ENCODE measurements around the gene VGLL4. TPM values are rescaled to one million over a fixed set of nuclear protein-coding genes. Genes with fewer than 3 reads are reported as not detected.

VGLL4 gene
- total RNA-seq, 1 experiment from 2014 or later, result 26.9 TPM

DNA sequence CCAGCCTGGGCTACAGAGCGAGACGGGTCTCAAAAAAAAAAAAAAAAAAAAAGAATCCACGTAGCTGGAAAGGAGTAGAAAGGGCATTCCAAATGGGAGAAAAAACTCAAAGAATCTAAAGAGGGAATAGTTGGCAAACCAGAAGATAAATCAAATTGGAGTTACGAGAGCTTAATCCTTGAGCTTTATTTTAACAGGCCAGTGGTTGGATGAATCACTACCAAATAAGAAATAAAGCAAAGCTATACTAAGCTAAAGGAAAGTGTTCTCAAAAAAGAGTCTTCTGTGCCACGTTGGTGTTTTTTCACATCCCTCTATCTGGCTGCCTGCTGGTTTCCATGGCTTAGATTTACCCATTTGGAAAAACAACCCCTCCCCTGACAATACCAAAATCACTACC is 14.0 kb downstream of the VGLL4 start:
- H3K79me2 ChIP-seq (ENCODE audit: insufficient read depth, low read length), result peaks cover 61% of the 10 kb centered on the region
- H3K4me1 ChIP-seq (ENCODE audit: control insufficient read depth in 1 of 2, insufficient read depth in 2 of 2, low read length in 2 of 2), result no peaks in the 10 kb centered on the region
- H3K4me3 ChIP-seq (replicated peaks in 1 of 2; ENCODE audit: low read depth in 1 of 2, low read length in 2 of 2), result no peak overlapping the region
- no peak overlapping the region for H3K9ac ChIP-seq (ENCODE audit: low read length)
- ChIA-PET CTCF (no interaction called here), POLR2A (no interaction called here), RAD21 (ENCODE audit: low non-redundant PET in 1 of 2, low total read pairs in 2 of 2, uncharacterized antibody in 2 of 2, unreplicated experiment in 2 of 2) (no interaction called here)
- intact Hi-C loops (cut with micrococcal nuclease), result no loop called here
- DNase-seq (ENCODE audit: low read depth, low spot score) (no peak), ATAC-seq (no peak)
- no peaks in the 10 kb centered on the region for H3K36me3 ChIP-seq (ENCODE audit: control insufficient read depth in 1 of 2, insufficient read depth in 2 of 2, low read length in 2 of 2)
- no peaks in the 10 kb centered on the region for H3K9me2 ChIP-seq (ENCODE audit: insufficient read depth)
- H3K27me3 ChIP-seq (ENCODE audit: insufficient read depth, low read length), result no peaks in the 10 kb centered on the region
- no peak for TF ChIP-seq FOSL1 (IDR thresholded peaks at IDR 0.05; ENCODE audit: low read depth)
- TF ChIP-seq JUND (IDR thresholded peaks at IDR 0.05), result no peak
- TF ChIP-seq TCF7L2 (IDR thresholded peaks at IDR 0.05; ENCODE audit: borderline replicate concordance, extremely low read depth, insufficient read depth, insufficient read length), result no peak
- H3K9me3 ChIP-seq (ENCODE audit: control insufficient read depth in 1 of 2, insufficient read depth in 1 of 2, low read depth in 1 of 2, low read length in 2 of 2), result no peaks in the 10 kb centered on the region
- no peak overlapping the region for H3K27ac ChIP-seq (ENCODE audit: low read depth, low read length)
- no peak overlapping the region for H3K4me2 ChIP-seq (ENCODE audit: low read length)
- no peak overlapping the region for H2AFZ ChIP-seq (ENCODE audit: low read depth, low read length, poor library complexity, severe bottlenecking)
- no peaks in the 10 kb centered on the region for H4K20me1 ChIP-seq (ENCODE audit: insufficient read depth)
- BruUV-seq (replicated peaks), result no TSS peak

DNA sequence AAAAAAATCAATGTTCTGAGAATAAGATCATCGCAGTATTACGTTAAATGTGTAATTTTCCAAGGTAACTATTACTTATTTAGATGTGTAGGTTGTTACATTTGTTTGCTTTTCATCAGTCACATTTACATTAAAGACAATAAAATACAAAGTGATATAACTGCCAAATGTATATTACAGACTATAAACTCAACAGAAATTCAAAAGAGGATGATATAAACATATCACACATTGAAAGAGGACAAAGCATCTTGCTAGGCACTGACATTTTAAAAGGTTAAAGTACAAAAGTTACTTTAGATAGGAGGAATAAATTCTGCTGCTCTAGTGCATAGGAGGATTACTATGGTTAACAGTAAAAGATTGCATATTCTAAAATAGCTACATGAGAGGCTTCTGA is 16.1 kb downstream of the VGLL4 start:
- H3K4me1 ChIP-seq (ENCODE audit: control insufficient read depth in 1 of 2, insufficient read depth in 2 of 2, low read length in 2 of 2), result no peaks in the 10 kb centered on the region
- H3K4me3 ChIP-seq (replicated peaks in 1 of 2; ENCODE audit: low read depth in 1 of 2, low read length in 2 of 2), result no peak overlapping the region
- DNase-seq (ENCODE audit: low read depth, low spot score), result no peak
- no peak overlapping the region for H3K4me2 ChIP-seq (ENCODE audit: low read length)
- H3K79me2 ChIP-seq (ENCODE audit: insufficient read depth, low read length), result peaks cover 69% of the 10 kb centered on the region
- no peak overlapping the region for H3K9ac ChIP-seq (ENCODE audit: low read length)
- H3K27me3 ChIP-seq (ENCODE audit: insufficient read depth, low read length), result no peaks in the 10 kb centered on the region
- H4K20me1 ChIP-seq (ENCODE audit: insufficient read depth), result no peaks in the 10 kb centered on the region
- ATAC-seq, result no peak
- ChIA-PET RAD21 (ENCODE audit: low non-redundant PET in 1 of 2, low total read pairs in 2 of 2, uncharacterized antibody in 2 of 2, unreplicated experiment in 2 of 2) (no interaction called here), POLR2A (no interaction called here), CTCF (no interaction called here)
- H3K27ac ChIP-seq (ENCODE audit: low read depth, low read length), result no peak overlapping the region
- no peaks in the 10 kb centered on the region for H3K9me3 ChIP-seq (ENCODE audit: control insufficient read depth in 1 of 2, insufficient read depth in 1 of 2, low read depth in 1 of 2, low read length in 2 of 2)
- no peaks in the 10 kb centered on the region for H3K36me3 ChIP-seq (ENCODE audit: control insufficient read depth in 1 of 2, insufficient read depth in 2 of 2, low read length in 2 of 2)
- H2AFZ ChIP-seq (ENCODE audit: low read depth, low read length, poor library complexity, severe bottlenecking), result no peak overlapping the region
- H3K9me2 ChIP-seq (ENCODE audit: insufficient read depth), result no peaks in the 10 kb centered on the region
- no TSS peak for BruUV-seq (replicated peaks)
- intact Hi-C loops (cut with micrococcal nuclease), result no loop called here
- TF ChIP-seq ZNF274 (IDR thresholded peaks at IDR 0.05; ENCODE audit: low read depth, low read length) (no peak), CBX3 (IDR thresholded peaks at IDR 0.05; ENCODE audit: low read depth) (no peak), EZH2phosphoT487 (IDR thresholded peaks at IDR 0.05; ENCODE audit: borderline replicate concordance) (no peak), SIN3A (IDR thresholded peaks at IDR 0.05; ENCODE audit: low read depth) (no peak), EGR1 (IDR thresholded peaks at IDR 0.05; ENCODE audit: low read depth) (no peak), POLR2AphosphoS5 (IDR thresholded peaks at IDR 0.05; ENCODE audit: low read depth, low read length) (no peak), SRF (IDR thresholded peaks at IDR 0.05; ENCODE audit: low read depth) (no peak), FOSL1 (IDR thresholded peaks at IDR 0.05; ENCODE audit: low read depth) (no peak), ELF1 (IDR thresholded peaks at IDR 0.05; ENCODE audit: borderline replicate concordance, low read depth) (no peak), SP1 (IDR thresholded peaks at IDR 0.05; ENCODE audit: low read depth) (no peak)
- TF ChIP-seq, protein P1, sequence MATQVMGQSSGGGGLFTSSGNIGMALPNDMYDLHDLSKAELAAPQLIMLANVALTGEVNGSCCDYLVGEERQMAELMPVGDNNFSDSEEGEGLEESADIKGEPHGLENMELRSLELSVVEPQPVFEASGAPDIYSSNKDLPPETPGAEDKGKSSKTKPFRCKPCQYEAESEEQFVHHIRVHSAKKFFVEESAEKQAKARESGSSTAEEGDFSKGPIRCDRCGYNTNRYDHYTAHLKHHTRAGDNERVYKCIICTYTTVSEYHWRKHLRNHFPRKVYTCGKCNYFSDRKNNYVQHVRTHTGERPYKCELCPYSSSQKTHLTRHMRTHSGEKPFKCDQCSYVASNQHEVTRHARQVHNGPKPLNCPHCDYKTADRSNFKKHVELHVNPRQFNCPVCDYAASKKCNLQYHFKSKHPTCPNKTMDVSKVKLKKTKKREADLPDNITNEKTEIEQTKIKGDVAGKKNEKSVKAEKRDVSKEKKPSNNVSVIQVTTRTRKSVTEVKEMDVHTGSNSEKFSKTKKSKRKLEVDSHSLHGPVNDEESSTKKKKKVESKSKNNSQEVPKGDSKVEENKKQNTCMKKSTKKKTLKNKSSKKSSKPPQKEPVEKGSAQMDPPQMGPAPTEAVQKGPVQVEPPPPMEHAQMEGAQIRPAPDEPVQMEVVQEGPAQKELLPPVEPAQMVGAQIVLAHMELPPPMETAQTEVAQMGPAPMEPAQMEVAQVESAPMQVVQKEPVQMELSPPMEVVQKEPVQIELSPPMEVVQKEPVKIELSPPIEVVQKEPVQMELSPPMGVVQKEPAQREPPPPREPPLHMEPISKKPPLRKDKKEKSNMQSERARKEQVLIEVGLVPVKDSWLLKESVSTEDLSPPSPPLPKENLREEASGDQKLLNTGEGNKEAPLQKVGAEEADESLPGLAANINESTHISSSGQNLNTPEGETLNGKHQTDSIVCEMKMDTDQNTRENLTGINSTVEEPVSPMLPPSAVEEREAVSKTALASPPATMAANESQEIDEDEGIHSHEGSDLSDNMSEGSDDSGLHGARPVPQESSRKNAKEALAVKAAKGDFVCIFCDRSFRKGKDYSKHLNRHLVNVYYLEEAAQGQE (IDR thresholded peaks at IDR 0.05; ENCODE audit: low read depth), result no peak
- TF ChIP-seq, protein P2, sequence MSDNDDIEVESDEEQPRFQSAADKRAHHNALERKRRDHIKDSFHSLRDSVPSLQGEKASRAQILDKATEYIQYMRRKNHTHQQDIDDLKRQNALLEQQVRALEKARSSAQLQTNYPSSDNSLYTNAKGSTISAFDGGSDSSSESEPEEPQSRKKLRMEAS (IDR thresholded peaks at IDR 0.05), result no peak
